GM21825 (cell line): ENCODE results near the gene DGKI.
"Not testable (repeated sequence)": the region's sequence is repeated elsewhere in the genome, so short reads cannot be mapped to it uniquely, and the experiment has no call there.

Experiments used
- ATAC-seq: cut with Tn5 transposase; IDR thresholded peaks from one replicate; pipeline ENCODE4 v1.9.1; 2021; ENCODE audit warnings: mild to moderate bottlenecking, moderate library complexity; ENCODE audit not compliant: unreplicated experiment

DGKI gene

GRCh38 chr7:137747359-137748031 is 99.3 kb downstream of the DGKI start:
- no peak for ATAC-seq

- ATAC-seq = no peak
Observed at GRCh38 chr7:137743021-137743420, 103.8 kb downstream of the DGKI start.

GRCh38 chr7:137742051-137742450 is 104.7 kb downstream of the DGKI start:
- no peak for ATAC-seq

- no peak for ATAC-seq
Observed at GRCh38 chr7:137741443-137741842, 105.3 kb downstream of the DGKI start.

- ATAC-seq = no peak
Observed at GRCh38 chr7:137734221-137734620, 112.6 kb downstream of the DGKI start.

GRCh38 chr7:137732168-137732567 is 114.6 kb downstream of the DGKI start:
- ATAC-seq = no peak

GRCh38 chr7:137731436-137731835 is 115.3 kb downstream of the DGKI start:
- ATAC-seq = no peak

GRCh38 chr7:137728426-137728825 is 118.3 kb downstream of the DGKI start:
- ATAC-seq = no peak

GRCh38 chr7:137727413-137727812 is 119.4 kb downstream of the DGKI start:
- no peak for ATAC-seq

- no peak for ATAC-seq
Observed at GRCh38 chr7:137718355-137718754, 128.4 kb downstream of the DGKI start.

- ATAC-seq = no peak
Observed at GRCh38 chr7:137717811-137718271, 128.9 kb downstream of the DGKI start.

- ATAC-seq = no peak
Observed at GRCh38 chr7:137717045-137717444, 129.7 kb downstream of the DGKI start.

- no peak for ATAC-seq
Observed at GRCh38 chr7:137716061-137716460, 130.7 kb downstream of the DGKI start.

GRCh38 chr7:137715533-137715932 is 131.2 kb downstream of the DGKI start:
- no peak for ATAC-seq

GRCh38 chr7:137715121-137715520 is 131.7 kb downstream of the DGKI start:
- no peak for ATAC-seq

- not testable (repeated sequence) for ATAC-seq
Observed at GRCh38 chr7:137706330-137706729, 140.4 kb downstream of the DGKI start.

GRCh38 chr7:137704723-137705122 is 142.1 kb downstream of the DGKI start:
- no peak for ATAC-seq

GRCh38 chr7:137703291-137704010 is 143.3 kb downstream of the DGKI start:
- ATAC-seq = no peak

- no peak for ATAC-seq
Observed at GRCh38 chr7:137696988-137697387, 149.8 kb downstream of the DGKI start.

- ATAC-seq = no peak
Observed at GRCh38 chr7:137696376-137696775, 150.4 kb downstream of the DGKI start.

GRCh38 chr7:137695942-137696341 is 150.8 kb downstream of the DGKI start:
- no peak for ATAC-seq

GRCh38 chr7:137695494-137695893 is 151.3 kb downstream of the DGKI start:
- no peak for ATAC-seq
